PC-3 (cell line): ENCODE results near the gene DCDC1. TPM values are rescaled to one million over a fixed set of nuclear protein-coding genes. Genes with fewer than 3 reads are reported as not detected.

ENCODE experiments used
- ATAC-seq: fragments of 200-7000 bp; cut with Tn5 transposase; 2 replicates; pipeline ENCODE4 v1.9.1; 2020; ENCODE audit warnings: mild to moderate bottlenecking, moderate library complexity
- BruUV-seq: library from RNA; stranded (reverse); fragments of 400-500 nt; replicated peaks from 2 replicates; lab custom pipeline; 2021; lab: Mats Ljungman, UMichigan
- CTCF ChIA-PET: fragments of 300-600 bp; sonication (Branson Sonifier 250); formaldehyde crosslinking; loops from one replicate; lab custom pipeline; 2022; ENCODE audit warnings: antibody characterized with exemption; lab: Charles Lee
- POLR2A ChIA-PET: fragments of 300-600 bp; sonication (Branson Sonifier 250); formaldehyde crosslinking; loops from one replicate; lab custom pipeline; 2022; ENCODE audit warnings: antibody characterized with exemption; ENCODE audit not compliant: unreplicated experiment; lab: Charles Lee
- DNase-seq: peaks from one replicate; pipeline ENCODE4 v3.0.0-alpha.2; 2015
- H2AFZ ChIP-seq: fragments of 300-600 bp; sonication (generic); 2 replicates; pipeline ENCODE4 v1.6.0; 2016; ENCODE audit warnings: antibody characterized with exemption, low read length
- H3F3A ChIP-seq: fragments of 300-600 bp; sonication (generic); one replicate; pipeline ENCODE4 v1.6.0; 2017; ENCODE audit warnings: antibody characterized with exemption, low read length, control low read depth, mild to moderate bottlenecking; ENCODE audit not compliant: unreplicated experiment
- H3K27ac ChIP-seq: fragments of 300-600 bp; sonication (generic); 2 replicates; pipeline ENCODE4 v1.5.1; 2016; ENCODE audit warnings: mild to moderate bottlenecking, low read length
- H3K27me3 ChIP-seq: fragments of 300-600 bp; sonication (generic); 2 replicates; pipeline ENCODE4 v1.6.1; 2016; ENCODE audit warnings: low read length, mixed read lengths
- H3K36me3 ChIP-seq: fragments of 300-600 bp; sonication (generic); 2 replicates; pipeline ENCODE4 v1.6.1; 2016; ENCODE audit warnings: low read depth, mixed run types, low read length, mixed read lengths
- H3K4me1 ChIP-seq: fragments of 300-600 bp; sonication (generic); 2 replicates; pipeline ENCODE4 v1.5.1; 2016; ENCODE audit warnings: low read length; ENCODE audit not compliant: insufficient read depth
- H3K4me2 ChIP-seq: fragments of 300-600 bp; sonication (generic); 2 replicates; pipeline ENCODE4 v1.6.0; 2016; ENCODE audit warnings: low read length
- H3K4me3 ChIP-seq: fragments of 300-600 bp; sonication (generic); 2 replicates; pipeline ENCODE4 v1.5.1; 2016; ENCODE audit warnings: mild to moderate bottlenecking, low read length, mixed read lengths
- H3K79me2 ChIP-seq: fragments of 300-600 bp; sonication (generic); 2 replicates; pipeline ENCODE4 v1.6.1; 2017; ENCODE audit warnings: low read length, mixed read lengths
- H3K9ac ChIP-seq: fragments of 300-600 bp; sonication (generic); 2 replicates; pipeline ENCODE4 v1.6.0; 2016; ENCODE audit warnings: mild to moderate bottlenecking, low read length
- H3K9me2 ChIP-seq: fragments of 300-600 bp; sonication (generic); replicated peaks from 2 replicates; pipeline ENCODE4 v1.6.1; 2016; ENCODE audit warnings: mixed run types, low read length, mixed read lengths
- H3K9me3 ChIP-seq: fragments of 300-600 bp; sonication (generic); 2 replicates; pipeline ENCODE4 v1.6.1; 2016; ENCODE audit warnings: low read length, mixed read lengths
- H4K20me1 ChIP-seq: fragments of 300-600 bp; sonication (generic); 2 replicates; pipeline ENCODE4 v1.6.1; 2016; ENCODE audit warnings: low read length, mixed read lengths
- EZH2 ChIP-seq: fragments of 300-600 bp; sonication (generic); IDR thresholded peaks from one replicate; pipeline ENCODE4 v1.6.1; 2017; ENCODE audit warnings: antibody characterized with exemption, mild to moderate bottlenecking, low read length; ENCODE audit not compliant: unreplicated experiment
- EZH2phosphoT487 ChIP-seq: fragments of 300-600 bp; sonication (generic); IDR thresholded peaks from 2 replicates; pipeline ENCODE4 v1.6.1; 2018; ENCODE audit warnings: mild to moderate bottlenecking, antibody characterized with exemption, low read length, borderline replicate concordance
- intact Hi-C: fragments of 100-400 bp; cut with micrococcal nuclease; formaldehyde crosslinking; loops from 2 replicates; pipeline ENCODE4 v1.9.0; 2023
- total RNA-seq: library from RNA; depleted of rRNA; stranded (reverse); fragments of >200 nt; gene quantifications from 2 replicates; pipeline ENCODE4 v1.2.3, GENCODE V29; 2014
- TF ChIP-seq, protein P1 (sequence below): fragments of 300-600 bp; sonication (generic); conservative IDR thresholded peaks from 2 replicates; pipeline ENCODE4 v1.5.1; 2017; ENCODE audit warnings: antibody characterized with exemption, low read depth, mild to moderate bottlenecking, low read length

DCDC1 gene
- total RNA-seq, 1 experiment from 2014 or later = not detected

DNA sequence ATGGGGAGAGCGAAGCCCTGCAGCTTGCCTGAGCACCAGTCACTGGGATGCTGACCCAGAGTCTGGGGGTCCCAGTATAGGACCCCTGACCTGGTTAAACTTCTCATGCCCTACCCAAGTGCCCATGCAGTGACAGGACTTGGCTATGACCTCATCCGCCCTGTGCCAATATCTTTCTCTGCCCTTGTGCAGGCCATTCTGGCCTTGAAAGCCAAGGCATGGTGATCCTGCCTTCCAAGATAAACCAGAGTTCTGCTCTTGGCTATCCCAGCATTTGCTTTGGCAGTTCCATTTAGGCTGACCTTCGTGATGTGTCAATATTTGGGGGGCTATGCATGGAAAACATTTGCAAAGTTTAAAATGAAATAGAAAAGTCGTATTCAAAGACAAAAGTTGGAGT lies 542.6 kb downstream of the DCDC1 start:
- Histone ChIP-seq H3K4me3 (no peak overlapping the region), H3K9ac (no peak overlapping the region), H3K4me1 (no peaks in the 10 kb centered on the region), H4K20me1 (no peaks in the 10 kb centered on the region), H3K27ac (no peak overlapping the region), H2AFZ (no peak overlapping the region), H3K27me3 (no peaks in the 10 kb centered on the region), H3F3A (no peaks in the 10 kb centered on the region), H3K79me2 (no peaks in the 10 kb centered on the region), H3K4me2 (no peak overlapping the region), H3K9me3 (no peaks in the 10 kb centered on the region), H3K36me3 (no peaks in the 10 kb centered on the region), H3K9me2 (no peaks in the 10 kb centered on the region)
- intact Hi-C loops = no loop called here
- DNase-seq (no peak), ATAC-seq (no peak)
- no peak for TF ChIP-seq EZH2
- no peak for TF ChIP-seq EZH2phosphoT487
- TF ChIP-seq, protein P1, sequence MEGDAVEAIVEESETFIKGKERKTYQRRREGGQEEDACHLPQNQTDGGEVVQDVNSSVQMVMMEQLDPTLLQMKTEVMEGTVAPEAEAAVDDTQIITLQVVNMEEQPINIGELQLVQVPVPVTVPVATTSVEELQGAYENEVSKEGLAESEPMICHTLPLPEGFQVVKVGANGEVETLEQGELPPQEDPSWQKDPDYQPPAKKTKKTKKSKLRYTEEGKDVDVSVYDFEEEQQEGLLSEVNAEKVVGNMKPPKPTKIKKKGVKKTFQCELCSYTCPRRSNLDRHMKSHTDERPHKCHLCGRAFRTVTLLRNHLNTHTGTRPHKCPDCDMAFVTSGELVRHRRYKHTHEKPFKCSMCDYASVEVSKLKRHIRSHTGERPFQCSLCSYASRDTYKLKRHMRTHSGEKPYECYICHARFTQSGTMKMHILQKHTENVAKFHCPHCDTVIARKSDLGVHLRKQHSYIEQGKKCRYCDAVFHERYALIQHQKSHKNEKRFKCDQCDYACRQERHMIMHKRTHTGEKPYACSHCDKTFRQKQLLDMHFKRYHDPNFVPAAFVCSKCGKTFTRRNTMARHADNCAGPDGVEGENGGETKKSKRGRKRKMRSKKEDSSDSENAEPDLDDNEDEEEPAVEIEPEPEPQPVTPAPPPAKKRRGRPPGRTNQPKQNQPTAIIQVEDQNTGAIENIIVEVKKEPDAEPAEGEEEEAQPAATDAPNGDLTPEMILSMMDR = no peak
- POLR2A ChIA-PET = no interaction called here
- BruUV-seq = no TSS peak
- CTCF ChIA-PET = no interaction called here

DNA sequence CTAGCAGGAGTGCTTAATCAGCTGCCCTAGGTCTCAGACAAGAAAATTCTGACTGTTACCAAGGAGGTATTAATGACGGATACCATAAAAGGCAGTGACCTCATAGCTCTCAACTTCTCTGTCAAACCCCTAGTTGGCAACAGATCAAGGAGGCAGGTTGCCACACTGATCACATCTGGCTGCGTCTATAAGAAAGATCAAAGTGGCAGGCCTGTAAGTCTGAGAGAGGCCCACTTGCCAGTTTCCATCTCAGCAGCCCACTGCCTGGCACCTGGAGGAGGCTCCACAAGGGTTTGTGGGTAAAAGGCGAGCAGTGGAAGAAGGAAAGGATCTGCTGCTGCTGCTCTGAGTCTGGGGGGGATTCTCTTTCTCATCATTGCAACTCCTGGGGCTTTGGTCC lies 543.8 kb downstream of the DCDC1 start:
- no peaks in the 10 kb centered on the region for H3F3A ChIP-seq
- DNase-seq = no peak
- no peaks in the 10 kb centered on the region for H3K79me2 ChIP-seq
- no peaks in the 10 kb centered on the region for H3K4me1 ChIP-seq
- intact Hi-C loops = no loop called here
- no peak overlapping the region for H3K4me2 ChIP-seq
- H3K9ac ChIP-seq = no peak overlapping the region
- no peak overlapping the region for H3K27ac ChIP-seq
- no TSS peak for BruUV-seq
- no peak overlapping the region for H3K4me3 ChIP-seq
- TF ChIP-seq, protein P1 = no peak
- TF ChIP-seq EZH2 (no peak), EZH2phosphoT487 (no peak)
- H4K20me1 ChIP-seq = no peaks in the 10 kb centered on the region
- no peak overlapping the region for H2AFZ ChIP-seq
- CTCF ChIA-PET = no interaction called here
- ATAC-seq = no peak
- no peaks in the 10 kb centered on the region for H3K9me3 ChIP-seq
- H3K36me3 ChIP-seq = no peaks in the 10 kb centered on the region
- POLR2A ChIA-PET = no interaction called here
- H3K9me2 ChIP-seq = no peaks in the 10 kb centered on the region
- no peaks in the 10 kb centered on the region for H3K27me3 ChIP-seq

- BruUV-seq = no TSS peak
- H3K27me3 ChIP-seq = no peaks in the 10 kb centered on the region
These were observed 546.4 kb downstream of the DCDC1 start for GRCh38 chr11:30823119-30823518.

More at GRCh38 chr11:30823119-30823518, 546.4 kb downstream of the DCDC1 start:
- Histone ChIP-seq H3K36me3 (no peaks in the 10 kb centered on the region), H2AFZ (no peak overlapping the region), H3K27ac (no peak overlapping the region), H3K9ac (no peak overlapping the region), H4K20me1 (no peaks in the 10 kb centered on the region), H3K4me1 (no peaks in the 10 kb centered on the region), H3K4me2 (no peak overlapping the region), H3F3A (no peaks in the 10 kb centered on the region), H3K9me2 (no peaks in the 10 kb centered on the region), H3K79me2 (no peaks in the 10 kb centered on the region), H3K4me3 (no peak overlapping the region), H3K9me3 (no peaks in the 10 kb centered on the region)
- intact Hi-C loops = no loop called here
- ATAC-seq (no peak), DNase-seq (no peak)
- TF ChIP-seq EZH2 (no peak), EZH2phosphoT487 (no peak)
- TF ChIP-seq, protein P1 = no peak
- POLR2A ChIA-PET = no interaction called here
- CTCF ChIA-PET = no interaction called here
